ENCODE results near the gene ZNF524. TPM values are rescaled to one million over a fixed set of nuclear protein-coding genes. Genes with fewer than 3 reads are reported as not detected.

Gene ZNF524
- total RNA-seq, 3 donors from 2014 or later, result 12.5 to 12.6 (median 12.6) TPM

GRCh38 chr19:55624109-55625003 is 24.3 kb downstream of the ZNF524 start, which contains the start of gene ZNF784:
TSS of gene ZNF784 (minus strand) at chr19:55624566. CDS start at chr19:55624561, 5 bp downstream.
- H3K9me3 Mint-ChIP-seq, result no peaks in the 10 kb centered on the region
- no peaks in the 10 kb centered on the region for H3K27me3 Mint-ChIP-seq (ENCODE audit: low read depth)
- H3K36me3 Mint-ChIP-seq (ENCODE audit: insufficient read depth), result peaks cover 4% of the 10 kb centered on the region
- peaks cover 51% of the 10 kb centered on the region for H3K4me1 Mint-ChIP-seq (ENCODE audit: low read depth)
- peak; percentile 95 for DNase-seq
- H3K4me3 Mint-ChIP-seq, result peak within 1 kb of the TSS; percentile 87
- ATAC-seq, result peak; percentile 80 to 81

- H3K9me3 Mint-ChIP-seq, result no peaks in the 10 kb centered on the region
- ATAC-seq (no peak), DNase-seq (no peak)
- H3K36me3 Mint-ChIP-seq (ENCODE audit: insufficient read depth), result peaks cover 4% of the 10 kb centered on the region
- H3K4me3 Mint-ChIP-seq, result peak overlapping the region; percentile 87
- no peaks in the 10 kb centered on the region for H3K27me3 Mint-ChIP-seq (ENCODE audit: low read depth)
- H3K4me1 Mint-ChIP-seq (ENCODE audit: low read depth), result peaks cover 49% of the 10 kb centered on the region
Observed at GRCh38 chr19:55625004-55625326, 24.9 kb downstream of the ZNF524 start.

- Mint-ChIP-seq H3K4me1 (ENCODE audit: low read depth) (peaks cover 36% of the 10 kb centered on the region), H3K4me3 (peak overlapping the region; percentile 68), H3K27me3 (ENCODE audit: low read depth) (no peaks in the 10 kb centered on the region), H3K9me3 (no peaks in the 10 kb centered on the region), H3K36me3 (ENCODE audit: insufficient read depth) (no peaks in the 10 kb centered on the region)
- DNase-seq, result peak; percentile 38
- peak; percentile 61 to 66 for ATAC-seq
Observed at GRCh38 chr19:55626350-55626749, 26.3 kb downstream of the ZNF524 start.

GRCh38 chr19:55632463-55632834 is 32.4 kb downstream of the ZNF524 start:
- H3K4me1 Mint-ChIP-seq (ENCODE audit: low read depth), result peaks cover 40% of the 10 kb centered on the region
- H3K9me3 Mint-ChIP-seq, result no peaks in the 10 kb centered on the region
- H3K27me3 Mint-ChIP-seq (ENCODE audit: low read depth), result no peaks in the 10 kb centered on the region

GRCh38 chr19:55633861-55634260 is 33.8 kb downstream of the ZNF524 start:
- Mint-ChIP-seq H3K4me3 (no peak overlapping the region), H3K4me1 (ENCODE audit: low read depth) (peaks cover 45% of the 10 kb centered on the region), H3K27me3 (ENCODE audit: low read depth) (no peaks in the 10 kb centered on the region), H3K9me3 (peaks cover under 1% of the 10 kb centered on the region), H3K36me3 (ENCODE audit: insufficient read depth) (peaks cover 14% of the 10 kb centered on the region)
- DNase-seq (no peak), ATAC-seq (no peak)

More at GRCh38 chr19:55632463-55632834, 32.4 kb downstream of the ZNF524 start:
- DNase-seq (peak; percentile 88), ATAC-seq (peak; percentile 36 to 56)
- H3K36me3 Mint-ChIP-seq (ENCODE audit: insufficient read depth), result peaks cover 6% of the 10 kb centered on the region
- no peak overlapping the region for H3K4me3 Mint-ChIP-seq

GRCh38 chr19:55635334-55635717 is 35.2 kb downstream of the ZNF524 start:
- H3K4me1 Mint-ChIP-seq (ENCODE audit: low read depth), result peaks cover 58% of the 10 kb centered on the region
- peak overlapping the region; percentile 99 for H3K4me3 Mint-ChIP-seq
- ATAC-seq (peak; percentile 20 to 36), DNase-seq (no peak)
- no peaks in the 10 kb centered on the region for H3K27me3 Mint-ChIP-seq (ENCODE audit: low read depth)
- peaks cover 19% of the 10 kb centered on the region for H3K36me3 Mint-ChIP-seq (ENCODE audit: insufficient read depth)
- H3K9me3 Mint-ChIP-seq, result peaks cover 3% of the 10 kb centered on the region

GRCh38 chr19:55635856-55636440 is 35.9 kb downstream of the ZNF524 start:
- H3K4me3 Mint-ChIP-seq, result peak overlapping the region; percentile 99
- ATAC-seq, result no peak

GRCh38 chr19:55636723-55637122 is 36.6 kb downstream of the ZNF524 start:
- no peak for DNase-seq
- no peak for ATAC-seq
- peaks cover 19% of the 10 kb centered on the region for H3K36me3 Mint-ChIP-seq (ENCODE audit: insufficient read depth)
- peaks cover 60% of the 10 kb centered on the region for H3K4me1 Mint-ChIP-seq (ENCODE audit: low read depth)
- peak overlapping the region; percentile 99 for H3K4me3 Mint-ChIP-seq
- H3K27me3 Mint-ChIP-seq (ENCODE audit: low read depth), result no peaks in the 10 kb centered on the region
- peaks cover 3% of the 10 kb centered on the region for H3K9me3 Mint-ChIP-seq

More at GRCh38 chr19:55635856-55636440, 35.9 kb downstream of the ZNF524 start:
- H3K9me3 Mint-ChIP-seq, result peaks cover 3% of the 10 kb centered on the region
- H3K27me3 Mint-ChIP-seq (ENCODE audit: low read depth), result no peaks in the 10 kb centered on the region
- peaks cover 60% of the 10 kb centered on the region for H3K4me1 Mint-ChIP-seq (ENCODE audit: low read depth)
- H3K36me3 Mint-ChIP-seq (ENCODE audit: insufficient read depth), result peaks cover 19% of the 10 kb centered on the region
- DNase-seq, result no peak

GRCh38 chr19:55637534-55637933 is 37.4 kb downstream of the ZNF524 start:
- Mint-ChIP-seq H3K4me1 (ENCODE audit: low read depth) (peaks cover 58% of the 10 kb centered on the region), H3K9me3 (peaks cover 3% of the 10 kb centered on the region), H3K27me3 (ENCODE audit: low read depth) (no peaks in the 10 kb centered on the region), H3K36me3 (ENCODE audit: insufficient read depth) (peaks cover 19% of the 10 kb centered on the region), H3K4me3 (peak overlapping the region; percentile 99)
- DNase-seq, result no peak
- ATAC-seq, result no peak

- Mint-ChIP-seq H3K27me3 (ENCODE audit: low read depth) (no peaks in the 10 kb centered on the region), H3K4me3 (peak overlapping the region; percentile 60), H3K36me3 (ENCODE audit: insufficient read depth) (peaks cover 19% of the 10 kb centered on the region), H3K4me1 (ENCODE audit: low read depth) (peaks cover 64% of the 10 kb centered on the region), H3K9me3 (peaks cover 3% of the 10 kb centered on the region)
- ATAC-seq (no peak), DNase-seq (peak; percentile 55)
Observed at GRCh38 chr19:55638864-55639359, 38.8 kb downstream of the ZNF524 start.

GRCh38 chr19:55640043-55640576 is 40.0 kb downstream of the ZNF524 start:
- ATAC-seq (peak; percentile 12 to 20), DNase-seq (peak; percentile 74)
- Mint-ChIP-seq H3K36me3 (ENCODE audit: insufficient read depth) (peaks cover 19% of the 10 kb centered on the region), H3K9me3 (peaks cover 3% of the 10 kb centered on the region), H3K4me1 (ENCODE audit: low read depth) (peaks cover 59% of the 10 kb centered on the region), H3K27me3 (ENCODE audit: low read depth) (no peaks in the 10 kb centered on the region), H3K4me3 (peak overlapping the region; percentile 79)

- Mint-ChIP-seq H3K36me3 (ENCODE audit: insufficient read depth) (peaks cover 23% of the 10 kb centered on the region), H3K4me3 (peak within 1 kb of the TSS; percentile 96), H3K9me3 (peaks cover 3% of the 10 kb centered on the region), H3K4me1 (ENCODE audit: low read depth) (peaks cover 59% of the 10 kb centered on the region), H3K27me3 (ENCODE audit: low read depth) (no peaks in the 10 kb centered on the region)
- peak; percentile 57 for DNase-seq
- ATAC-seq, result peak; percentile 41 to 44
Observed at GRCh38 chr19:55640577-55641425, 40.7 kb downstream of the ZNF524 start, which contains the start of gene ZNF580. TSS of gene ZNF580 (plus strand) at chr19:55641002. CDS start at chr19:55642509, 1,507 bp downstream.

GRCh38 chr19:55641426-55642152 is 41.5 kb downstream of the ZNF524 start:
- Mint-ChIP-seq H3K9me3 (peaks cover 3% of the 10 kb centered on the region), H3K36me3 (ENCODE audit: insufficient read depth) (peaks cover 20% of the 10 kb centered on the region)
- ATAC-seq, result no peak

More at GRCh38 chr19:55641426-55642152, 41.5 kb downstream of the ZNF524 start:
- Mint-ChIP-seq H3K4me3 (peak overlapping the region; percentile 96), H3K4me1 (ENCODE audit: low read depth) (peaks cover 51% of the 10 kb centered on the region), H3K27me3 (ENCODE audit: low read depth) (no peaks in the 10 kb centered on the region)
- DNase-seq, result no peak

All from activated T-cell treated with anti-CD3 and anti-CD28 coated beads, Interleukin-2, amount 50 U/mL, for 4 hours (primary cell).